CD4-positive, alpha-beta T cell treated with Interleukin-17A for 1 hour (primary cell): ENCODE results near the gene DNAJB12.
A peak's percentile ranks its signal among the peaks of the same experiment; 100 is the strongest.
"Not testable (repeated sequence)": the region's sequence is repeated elsewhere in the genome, so short reads cannot be mapped to it uniquely, and the experiment has no call there.

Experiments
- DNase-seq: peaks from one replicate; pipeline ENCODE4 v3.0.0-alpha.2; 2020

Gene DNAJB12

GRCh38 chr10:72353028-72353964 lies 1.4 kb downstream of the DNAJB12 start:
- DNase-seq, result no peak

- DNase-seq, result no peak
Observed at GRCh38 chr10:72351479-72351878, 3.2 kb downstream of the DNAJB12 start.

- no peak for DNase-seq
Observed at GRCh38 chr10:72349438-72349837, 5.3 kb downstream of the DNAJB12 start.

- DNase-seq, result no peak
Observed at GRCh38 chr10:72348282-72348681, 6.4 kb downstream of the DNAJB12 start.

- DNase-seq, result not testable (repeated sequence)
Observed at GRCh38 chr10:72346117-72346516, 8.6 kb downstream of the DNAJB12 start.

- DNase-seq, result no peak
Observed at GRCh38 chr10:72344932-72345331, 9.8 kb downstream of the DNAJB12 start.

GRCh38 chr10:72342911-72343310 lies 11.8 kb downstream of the DNAJB12 start:
- DNase-seq, result no peak

- DNase-seq, result peak; percentile 83
Observed at GRCh38 chr10:72340510-72341261, 14.0 kb downstream of the DNAJB12 start.

- DNase-seq, result no peak
Observed at GRCh38 chr10:72338180-72338579, 16.5 kb downstream of the DNAJB12 start.

GRCh38 chr10:72337722-72338121 lies 17.0 kb downstream of the DNAJB12 start:
- DNase-seq, result no peak

GRCh38 chr10:72337039-72337629 lies 17.6 kb downstream of the DNAJB12 start:
- DNase-seq, result peak; percentile 64

GRCh38 chr10:72336259-72337038 lies 18.3 kb downstream of the DNAJB12 start:
- DNase-seq, result no peak

GRCh38 chr10:72335394-72336258 lies 19.1 kb downstream of the DNAJB12 start:
- peak; percentile 57 for DNase-seq

- DNase-seq, result peak; percentile 89
Observed at GRCh38 chr10:72334825-72335393, 19.8 kb downstream of the DNAJB12 start.

GRCh38 chr10:72334196-72334824 lies 20.4 kb downstream of the DNAJB12 start:
- peak; percentile 30 for DNase-seq

- DNase-seq, result no peak
Observed at GRCh38 chr10:72333112-72334015, 21.4 kb downstream of the DNAJB12 start.

- DNase-seq, result no peak
Observed at GRCh38 chr10:72332423-72333111, 22.2 kb downstream of the DNAJB12 start.

GRCh38 chr10:72331575-72332422 lies 22.9 kb downstream of the DNAJB12 start:
- DNase-seq, result peak; percentile 93
